Activated CD4-positive, alpha-beta T cell treated with anti-CD3 and anti-CD28 coated beads, Interleukin-2, Interleukin-4, amounts not matched to agents 100 ng/mL and 50 ng/mL, durations not matched to agents 16 hours and 8 hours (primary cell): ENCODE measurements around the gene IPO9.
A peak's percentile ranks its signal among the peaks of the same experiment; 100 is the strongest.

Experiments used
- DNase-seq: peaks from one replicate; pipeline ENCODE4 v3.0.0-alpha.2; 2020; ENCODE audit warnings: low spot score

IPO9 gene

GRCh38 chr1:201828820-201829774, at the start of gene IPO9:
IPO9 (plus strand) TSS chr1:201829157; CDS start chr1:201829210, 53 bp downstream.
- peak; percentile 94 for DNase-seq

GRCh38 chr1:201779351-201779880, 49.5 kb upstream of the IPO9 start:
- DNase-seq, result no peak

- DNase-seq, result no peak
These were observed 48.0 kb upstream of the IPO9 start for GRCh38 chr1:201780952-201781351.

GRCh38 chr1:201781437-201781836, 47.5 kb upstream of the IPO9 start:
- no peak for DNase-seq

- DNase-seq, result no peak
These were observed 46.6 kb upstream of the IPO9 start for GRCh38 chr1:201782353-201782752.

GRCh38 chr1:201783058-201783457, 45.9 kb upstream of the IPO9 start:
- DNase-seq, result no peak

GRCh38 chr1:201783572-201783971, 45.4 kb upstream of the IPO9 start:
- DNase-seq, result no peak

GRCh38 chr1:201785291-201785690, 43.7 kb upstream of the IPO9 start:
- no peak for DNase-seq

- DNase-seq, result no peak
These were observed 42.1 kb upstream of the IPO9 start for GRCh38 chr1:201786824-201787223.

GRCh38 chr1:201788296-201788695, 40.7 kb upstream of the IPO9 start:
- DNase-seq, result no peak

GRCh38 chr1:201789245-201789644, 39.7 kb upstream of the IPO9 start:
- no peak for DNase-seq

GRCh38 chr1:201790261-201790660, 38.7 kb upstream of the IPO9 start:
- no peak for DNase-seq

GRCh38 chr1:201791051-201791778, 37.7 kb upstream of the IPO9 start:
- no peak for DNase-seq

GRCh38 chr1:201791779-201792173, 37.2 kb upstream of the IPO9 start:
- DNase-seq, result no peak

GRCh38 chr1:201792534-201793305, 36.2 kb upstream of the IPO9 start:
- peak; percentile 59 for DNase-seq

GRCh38 chr1:201793306-201793925, 35.5 kb upstream of the IPO9 start:
- no peak for DNase-seq

GRCh38 chr1:201795066-201795465, 33.9 kb upstream of the IPO9 start:
- no peak for DNase-seq

GRCh38 chr1:201800246-201800645, 28.7 kb upstream of the IPO9 start:
- DNase-seq, result no peak

GRCh38 chr1:201806801-201807200, 22.2 kb upstream of the IPO9 start:
- no peak for DNase-seq

- DNase-seq, result no peak
These were observed 20.9 kb upstream of the IPO9 start for GRCh38 chr1:201807958-201808632.

- no peak for DNase-seq
These were observed 20.3 kb upstream of the IPO9 start for GRCh38 chr1:201808633-201808990.
